Activated CD8-positive, alpha-beta T cell treated with anti-CD3 and anti-CD28 coated beads for 36 hours (primary cell): ENCODE measurements around the gene IKZF1. TPM values are rescaled to one million over a fixed set of nuclear protein-coding genes. Genes with fewer than 3 reads are reported as not detected.

Experiments
- ATAC-seq: fragments of 200-7000 bp; cut with Tn5 transposase; one replicate; pipeline ENCODE4 v1.10.0; 2021; ENCODE audit warnings: mild to moderate bottlenecking, moderate library complexity
- CTCF ChIA-PET: fragments of 350-600 bp; sonication (Branson Sonifier 250); formaldehyde crosslinking; loops from one replicate; lab custom pipeline; 2021; ENCODE audit warnings: antibody characterized with exemption; lab: Charles Lee
- POLR2A ChIA-PET: fragments of 350-600 bp; sonication (Branson Sonifier 250); formaldehyde crosslinking; loops from one replicate; lab custom pipeline; 2021; ENCODE audit warnings: antibody characterized with exemption; lab: Charles Lee
- DNase-seq: peaks from one replicate; pipeline ENCODE4 v3.0.0-alpha.2; 2020
- H3K27ac Mint-ChIP-seq: one replicate; pipeline ENCODE4 v1.8.0; 2021; ENCODE audit warnings: mild to moderate bottlenecking, mixed read lengths
- H3K27me3 Mint-ChIP-seq: one replicate; pipeline ENCODE4 v1.8.0; 2021; ENCODE audit warnings: mixed read lengths
- H3K36me3 Mint-ChIP-seq: one replicate; pipeline ENCODE4 v1.8.0; 2021; ENCODE audit warnings: low read depth, mixed read lengths
- H3K4me1 Mint-ChIP-seq: one replicate; pipeline ENCODE4 v1.8.0; 2021; ENCODE audit warnings: low read depth, mixed read lengths
- H3K4me3 Mint-ChIP-seq: one replicate; pipeline ENCODE4 v1.8.0; 2021; ENCODE audit warnings: mild to moderate bottlenecking, moderate library complexity, mixed read lengths
- H3K9me3 Mint-ChIP-seq: one replicate; pipeline ENCODE4 v1.8.0; 2021; ENCODE audit warnings: mixed read lengths
- intact Hi-C: fragments of 100-400 bp; cut with micrococcal nuclease; formaldehyde crosslinking; loops from one replicate; pipeline ENCODE4 v1.10.0; 2022
- total RNA-seq, 2 experiments: library from RNA; stranded (reverse); gene quantifications; one replicate each; pipeline ENCODE4 v1.2.3, GENCODE V29; 2021
- TF ChIP-seq, protein P1 (sequence below): fragments of 200-600 bp; IDR thresholded peaks from one replicate; pipeline ENCODE4 v1.8.0; 2022; ENCODE audit warnings: antibody characterized with exemption, mild to moderate bottlenecking

The IKZF1 gene
- total RNA-seq, 2 experiments from 2014 or later = 277 to 295 TPM

DNA sequence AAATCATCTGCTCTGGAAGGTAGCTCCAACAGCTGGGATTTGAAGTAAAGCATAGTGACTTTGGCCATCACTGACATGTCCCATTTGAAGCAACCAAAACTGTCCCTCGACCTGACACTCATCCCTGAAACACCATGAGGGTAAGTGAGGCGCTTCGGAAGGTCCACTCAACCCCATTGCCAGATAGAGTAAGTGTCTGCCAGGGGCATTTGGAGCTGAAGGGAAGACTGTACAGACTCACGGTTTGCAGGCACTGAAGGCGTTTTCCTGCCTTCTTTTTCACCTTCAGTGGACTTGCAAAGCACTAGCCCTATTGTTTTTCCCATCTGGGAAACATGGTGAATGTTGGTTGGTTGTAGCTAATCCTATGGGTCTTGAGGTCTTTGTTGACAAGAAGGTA lies 57.6 kb downstream of the IKZF1 start:
- peak overlapping the region; percentile 38 for H3K4me3 Mint-ChIP-seq
- TF ChIP-seq, protein P1, sequence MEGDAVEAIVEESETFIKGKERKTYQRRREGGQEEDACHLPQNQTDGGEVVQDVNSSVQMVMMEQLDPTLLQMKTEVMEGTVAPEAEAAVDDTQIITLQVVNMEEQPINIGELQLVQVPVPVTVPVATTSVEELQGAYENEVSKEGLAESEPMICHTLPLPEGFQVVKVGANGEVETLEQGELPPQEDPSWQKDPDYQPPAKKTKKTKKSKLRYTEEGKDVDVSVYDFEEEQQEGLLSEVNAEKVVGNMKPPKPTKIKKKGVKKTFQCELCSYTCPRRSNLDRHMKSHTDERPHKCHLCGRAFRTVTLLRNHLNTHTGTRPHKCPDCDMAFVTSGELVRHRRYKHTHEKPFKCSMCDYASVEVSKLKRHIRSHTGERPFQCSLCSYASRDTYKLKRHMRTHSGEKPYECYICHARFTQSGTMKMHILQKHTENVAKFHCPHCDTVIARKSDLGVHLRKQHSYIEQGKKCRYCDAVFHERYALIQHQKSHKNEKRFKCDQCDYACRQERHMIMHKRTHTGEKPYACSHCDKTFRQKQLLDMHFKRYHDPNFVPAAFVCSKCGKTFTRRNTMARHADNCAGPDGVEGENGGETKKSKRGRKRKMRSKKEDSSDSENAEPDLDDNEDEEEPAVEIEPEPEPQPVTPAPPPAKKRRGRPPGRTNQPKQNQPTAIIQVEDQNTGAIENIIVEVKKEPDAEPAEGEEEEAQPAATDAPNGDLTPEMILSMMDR = no peak
- H3K36me3 Mint-ChIP-seq = peaks cover 97% of the 10 kb centered on the region
- no peaks in the 10 kb centered on the region for H3K9me3 Mint-ChIP-seq
- H3K27ac Mint-ChIP-seq = peak overlapping the region; percentile 99
- peaks cover 96% of the 10 kb centered on the region for H3K4me1 Mint-ChIP-seq
- H3K27me3 Mint-ChIP-seq = no peaks in the 10 kb centered on the region
- ATAC-seq (no peak), DNase-seq (no peak)
- ChIA-PET CTCF (interaction anchor here (0.8 to 5.1 kb wide), 9 partner anchors 11 to 157 kb away, joined by 3 to 36 read pairs (median 3); no protein-coding TSS in a partner anchor), POLR2A (interaction anchor here (1.1 to 40.7 kb wide), 8 partner anchors 9 to 218 kb away, joined by 3 to 1646 read pairs (median 4); partner anchors contain the start of gene IKZF1)
- intact Hi-C loops = loop anchor here (5.0 kb wide), 1 partner anchor 35 kb away; no protein-coding TSS in a partner anchor

DNA sequence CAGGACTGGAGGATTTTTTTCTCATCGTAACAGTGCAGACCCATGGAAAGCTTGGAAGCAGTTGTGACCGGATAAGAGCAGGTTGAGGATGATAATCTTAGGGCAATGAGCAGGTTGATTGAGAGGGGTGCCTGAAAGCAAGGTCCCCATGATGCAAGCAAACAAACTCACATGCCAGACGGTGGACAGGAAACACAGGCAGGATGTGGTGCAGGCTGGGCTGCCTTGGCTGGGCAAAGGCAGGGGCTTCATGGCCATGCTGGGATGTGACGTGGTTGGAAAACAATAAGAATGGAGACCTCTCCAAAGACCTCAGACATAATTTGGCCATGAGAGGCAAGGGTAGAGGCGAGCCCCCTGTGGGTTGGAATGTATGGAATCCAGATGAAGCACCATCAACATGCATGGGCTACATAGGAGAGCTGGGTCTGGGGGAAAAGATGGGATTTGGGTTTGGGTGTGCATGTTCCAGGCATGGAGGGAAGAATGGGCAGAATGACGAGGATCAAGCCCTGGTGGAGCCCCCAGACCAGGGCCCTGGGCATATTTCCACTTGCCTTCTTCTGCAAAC lies 58.3 kb downstream of the IKZF1 start:
- Mint-ChIP-seq H3K36me3 (peaks cover 95% of the 10 kb centered on the region), H3K9me3 (no peaks in the 10 kb centered on the region), H3K4me1 (peaks cover 96% of the 10 kb centered on the region), H3K27me3 (no peaks in the 10 kb centered on the region), H3K27ac (peak overlapping the region; percentile 99), H3K4me3 (peak overlapping the region; percentile 38)
- ChIA-PET POLR2A (interaction anchor here (0.8 to 40.7 kb wide), 10 partner anchors 8 to 218 kb away, joined by 3 to 1646 read pairs (median 4); partner anchors contain the start of gene IKZF1), CTCF (interaction anchor here (0.8 to 12.6 kb wide), 9 partner anchors 12 to 158 kb away, joined by 3 to 145 read pairs (median 5); no protein-coding TSS in a partner anchor)
- TF ChIP-seq, protein P1 = no peak
- intact Hi-C loops = loop anchor here (5.0 kb wide), 1 partner anchor 35 kb away; no protein-coding TSS in a partner anchor
- ATAC-seq (peak; percentile 9), DNase-seq (peak; percentile 73)

DNA sequence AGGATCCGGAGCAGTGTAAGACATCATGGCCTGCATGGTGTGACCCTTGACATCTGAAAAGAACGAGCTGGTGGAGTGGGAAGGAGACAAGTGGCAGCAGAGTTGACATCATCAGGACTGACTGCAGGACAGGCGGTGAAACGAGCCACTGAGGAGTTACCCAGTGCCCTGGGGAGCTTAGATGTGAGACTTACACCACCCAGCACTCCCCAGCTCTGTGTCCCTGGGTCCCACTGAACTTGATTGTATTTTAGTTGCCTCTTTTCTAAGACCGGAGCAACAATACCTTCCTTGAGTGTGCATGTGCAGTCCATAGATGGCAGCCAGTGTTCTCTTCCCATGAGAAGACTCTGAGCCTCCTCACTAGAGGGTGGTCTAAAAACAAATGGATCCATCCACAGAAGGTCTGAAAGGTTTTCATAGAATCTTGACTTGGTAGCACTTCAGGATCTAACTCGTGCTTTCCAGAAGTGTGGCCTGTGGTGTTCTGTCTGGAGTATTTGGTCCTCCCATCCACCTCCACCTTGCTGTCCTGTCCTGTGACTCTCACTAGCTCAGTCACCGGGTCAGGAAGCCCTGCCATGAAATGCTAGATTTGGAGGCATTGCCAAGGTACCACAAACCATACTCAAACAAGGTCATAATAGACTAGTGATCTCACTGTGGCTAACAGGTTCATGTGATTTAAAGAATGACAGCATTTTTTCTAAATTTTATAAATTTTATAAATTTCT lies 59.0 kb downstream of the IKZF1 start:
- Mint-ChIP-seq H3K27ac (peak overlapping the region; percentile 99), H3K36me3 (peaks cover 95% of the 10 kb centered on the region)
- peak; percentile 66 for DNase-seq

DNA sequence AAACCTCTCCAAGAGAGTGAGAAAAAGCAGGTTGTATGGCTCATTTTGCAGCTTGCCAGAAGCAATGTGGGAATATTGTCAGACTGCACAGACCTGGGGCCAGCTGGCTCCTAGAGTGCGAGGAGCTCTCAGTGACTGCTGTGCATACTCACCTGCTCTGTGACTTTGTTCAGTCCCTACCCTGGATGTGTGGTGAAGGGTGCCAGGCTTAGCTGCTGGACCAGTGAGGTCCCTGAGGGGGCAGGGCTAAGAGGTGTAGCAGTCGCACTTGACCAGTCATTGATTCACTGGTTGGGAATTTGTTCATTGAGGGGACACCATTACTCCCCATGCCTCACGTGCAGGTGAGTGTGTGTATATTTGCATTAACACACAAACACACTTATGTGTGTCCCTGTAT lies 60.1 kb downstream of the IKZF1 start:
- DNase-seq = no peak
- POLR2A ChIA-PET = interaction anchor here (1.1 to 40.7 kb wide), 5 partner anchors 17 to 158 kb away, joined by 3 to 1646 read pairs (median 43); partner anchors contain the start of gene IKZF1
- CTCF ChIA-PET = interaction anchor here (1.2 to 12.6 kb wide), 8 partner anchors 13 to 222 kb away, joined by 3 to 145 read pairs (median 8); no protein-coding TSS in a partner anchor
- H3K4me1 Mint-ChIP-seq = peaks cover 96% of the 10 kb centered on the region
- H3K27ac Mint-ChIP-seq = peak overlapping the region; percentile 83
- TF ChIP-seq, protein P1 = no peak
- H3K4me3 Mint-ChIP-seq = no peak overlapping the region
- no peaks in the 10 kb centered on the region for H3K27me3 Mint-ChIP-seq
- no peak for ATAC-seq
- no peaks in the 10 kb centered on the region for H3K9me3 Mint-ChIP-seq
- peaks cover 94% of the 10 kb centered on the region for H3K36me3 Mint-ChIP-seq
- intact Hi-C loops = loop anchor here (5.0 kb wide), 2 partner anchors 32 to 33 kb away; no protein-coding TSS in a partner anchor

More for the DNA sequence above, 59.0 kb downstream of the IKZF1 start:
- intact Hi-C loops = loop anchor here (5.0 kb wide), 1 partner anchor 34 kb away; no protein-coding TSS in a partner anchor
- CTCF ChIA-PET = interaction anchor here (1.0 to 12.6 kb wide), 9 partner anchors 12 to 221 kb away, joined by 3 to 145 read pairs (median 10); no protein-coding TSS in a partner anchor
- no peaks in the 10 kb centered on the region for H3K9me3 Mint-ChIP-seq
- TF ChIP-seq, protein P1 = no peak
- peak overlapping the region; percentile 38 for H3K4me3 Mint-ChIP-seq
- peak; percentile 17 for ATAC-seq
- POLR2A ChIA-PET = interaction anchor here (0.7 to 40.7 kb wide), 7 partner anchors 15 to 215 kb away, joined by 3 to 1646 read pairs (median 3); partner anchors contain the start of gene IKZF1
- peaks cover 96% of the 10 kb centered on the region for H3K4me1 Mint-ChIP-seq
- no peaks in the 10 kb centered on the region for H3K27me3 Mint-ChIP-seq
